ENCODE data around the gene GRK2. TPM values are rescaled to one million over a fixed set of nuclear protein-coding genes. Genes with fewer than 3 reads are reported as not detected.
A peak's percentile ranks its signal among the peaks of the same experiment; 100 is the strongest.

Gene GRK2
- total and polyA plus RNA-seq, 2 of the 13 experiments (the other 11 are each of a cell fraction or from before 2014, with no cell fraction given): 31.3 to 42.4 TPM

DNA sequence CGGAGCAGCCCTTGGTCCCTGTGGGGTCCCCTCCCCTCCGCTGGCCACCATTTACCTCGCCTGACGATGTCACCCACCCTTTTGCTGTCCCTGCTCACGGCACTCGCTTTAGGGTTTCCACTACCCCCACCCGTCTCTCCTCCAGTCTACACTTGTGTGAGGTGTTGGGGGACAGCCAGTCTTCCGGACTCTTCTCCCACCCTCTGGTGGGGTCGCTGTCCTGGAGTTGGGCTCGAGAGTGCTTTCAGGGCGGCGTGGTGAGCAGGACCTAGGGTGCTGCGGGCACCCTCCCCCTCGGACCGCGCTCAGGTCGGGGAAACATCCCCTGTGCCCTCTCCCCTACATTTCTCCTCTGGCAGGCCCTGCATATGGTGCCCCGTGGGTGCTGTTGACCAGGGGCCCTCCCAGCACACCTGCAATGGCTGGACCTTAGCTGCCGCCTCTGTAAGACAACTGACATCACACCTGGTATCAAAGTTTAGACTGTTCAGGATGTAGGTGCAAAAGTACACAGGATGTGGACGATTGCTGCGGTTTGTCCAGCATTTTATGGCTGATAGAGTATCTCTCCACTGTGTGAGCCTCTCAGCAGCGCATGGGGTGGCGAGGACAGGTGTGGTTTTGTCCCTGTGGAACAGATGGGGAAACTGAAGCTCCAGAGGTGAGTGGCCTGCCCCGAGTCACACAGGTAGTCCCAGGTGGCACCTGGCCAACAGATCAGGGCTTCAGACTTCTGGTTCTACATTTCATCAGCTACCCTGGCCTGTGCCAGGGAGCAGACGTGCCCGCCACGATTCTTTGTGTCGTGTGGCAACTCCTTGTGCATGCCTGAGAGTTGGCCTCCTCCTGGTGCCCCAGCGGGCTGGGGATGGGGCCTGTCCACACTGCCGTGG is 1.2 kb downstream of the GRK2 start (continued):
- TF ChIP-seq BCL3 (CRISPR knock-in tag; IDR thresholded peaks at IDR 0.05): peak; percentile 67
- TF ChIP-seq PITX1 (CRISPR knock-in tag; IDR thresholded peaks at IDR 0.05): 0 out of 2 replicates have a peak, but pooled peaks have one; percentile 17
- TF ChIP-seq KLF15 (CRISPR knock-in tag; IDR thresholded peaks at IDR 0.05; ENCODE audit: borderline replicate concordance): no peak
- no peak; the same call in 1 of the 2 replicates for TF ChIP-seq ZNF563 (CRISPR knock-in tag; IDR thresholded peaks at IDR 0.05)
- no peak for TF ChIP-seq CREB3 (CRISPR knock-in tag; IDR thresholded peaks at IDR 0.05)
- 0 out of 2 replicates have a peak, but pooled peaks have one; percentile 23 for TF ChIP-seq SAFB2 (CRISPR knock-in tag; IDR thresholded peaks at IDR 0.05; ENCODE audit: borderline replicate concordance, low read depth)
- TF ChIP-seq FLYWCH1 (CRISPR knock-in tag; IDR thresholded peaks at IDR 0.05): no peak
- TF ChIP-seq ZNF790 (CRISPR knock-in tag; IDR thresholded peaks at IDR 0.05; ENCODE audit: borderline replicate concordance): no peak
- TF ChIP-seq HNRNPL (IDR thresholded peaks at IDR 0.05; ENCODE audit: low read depth, low read length): no peak
- TF ChIP-seq, protein P1, sequence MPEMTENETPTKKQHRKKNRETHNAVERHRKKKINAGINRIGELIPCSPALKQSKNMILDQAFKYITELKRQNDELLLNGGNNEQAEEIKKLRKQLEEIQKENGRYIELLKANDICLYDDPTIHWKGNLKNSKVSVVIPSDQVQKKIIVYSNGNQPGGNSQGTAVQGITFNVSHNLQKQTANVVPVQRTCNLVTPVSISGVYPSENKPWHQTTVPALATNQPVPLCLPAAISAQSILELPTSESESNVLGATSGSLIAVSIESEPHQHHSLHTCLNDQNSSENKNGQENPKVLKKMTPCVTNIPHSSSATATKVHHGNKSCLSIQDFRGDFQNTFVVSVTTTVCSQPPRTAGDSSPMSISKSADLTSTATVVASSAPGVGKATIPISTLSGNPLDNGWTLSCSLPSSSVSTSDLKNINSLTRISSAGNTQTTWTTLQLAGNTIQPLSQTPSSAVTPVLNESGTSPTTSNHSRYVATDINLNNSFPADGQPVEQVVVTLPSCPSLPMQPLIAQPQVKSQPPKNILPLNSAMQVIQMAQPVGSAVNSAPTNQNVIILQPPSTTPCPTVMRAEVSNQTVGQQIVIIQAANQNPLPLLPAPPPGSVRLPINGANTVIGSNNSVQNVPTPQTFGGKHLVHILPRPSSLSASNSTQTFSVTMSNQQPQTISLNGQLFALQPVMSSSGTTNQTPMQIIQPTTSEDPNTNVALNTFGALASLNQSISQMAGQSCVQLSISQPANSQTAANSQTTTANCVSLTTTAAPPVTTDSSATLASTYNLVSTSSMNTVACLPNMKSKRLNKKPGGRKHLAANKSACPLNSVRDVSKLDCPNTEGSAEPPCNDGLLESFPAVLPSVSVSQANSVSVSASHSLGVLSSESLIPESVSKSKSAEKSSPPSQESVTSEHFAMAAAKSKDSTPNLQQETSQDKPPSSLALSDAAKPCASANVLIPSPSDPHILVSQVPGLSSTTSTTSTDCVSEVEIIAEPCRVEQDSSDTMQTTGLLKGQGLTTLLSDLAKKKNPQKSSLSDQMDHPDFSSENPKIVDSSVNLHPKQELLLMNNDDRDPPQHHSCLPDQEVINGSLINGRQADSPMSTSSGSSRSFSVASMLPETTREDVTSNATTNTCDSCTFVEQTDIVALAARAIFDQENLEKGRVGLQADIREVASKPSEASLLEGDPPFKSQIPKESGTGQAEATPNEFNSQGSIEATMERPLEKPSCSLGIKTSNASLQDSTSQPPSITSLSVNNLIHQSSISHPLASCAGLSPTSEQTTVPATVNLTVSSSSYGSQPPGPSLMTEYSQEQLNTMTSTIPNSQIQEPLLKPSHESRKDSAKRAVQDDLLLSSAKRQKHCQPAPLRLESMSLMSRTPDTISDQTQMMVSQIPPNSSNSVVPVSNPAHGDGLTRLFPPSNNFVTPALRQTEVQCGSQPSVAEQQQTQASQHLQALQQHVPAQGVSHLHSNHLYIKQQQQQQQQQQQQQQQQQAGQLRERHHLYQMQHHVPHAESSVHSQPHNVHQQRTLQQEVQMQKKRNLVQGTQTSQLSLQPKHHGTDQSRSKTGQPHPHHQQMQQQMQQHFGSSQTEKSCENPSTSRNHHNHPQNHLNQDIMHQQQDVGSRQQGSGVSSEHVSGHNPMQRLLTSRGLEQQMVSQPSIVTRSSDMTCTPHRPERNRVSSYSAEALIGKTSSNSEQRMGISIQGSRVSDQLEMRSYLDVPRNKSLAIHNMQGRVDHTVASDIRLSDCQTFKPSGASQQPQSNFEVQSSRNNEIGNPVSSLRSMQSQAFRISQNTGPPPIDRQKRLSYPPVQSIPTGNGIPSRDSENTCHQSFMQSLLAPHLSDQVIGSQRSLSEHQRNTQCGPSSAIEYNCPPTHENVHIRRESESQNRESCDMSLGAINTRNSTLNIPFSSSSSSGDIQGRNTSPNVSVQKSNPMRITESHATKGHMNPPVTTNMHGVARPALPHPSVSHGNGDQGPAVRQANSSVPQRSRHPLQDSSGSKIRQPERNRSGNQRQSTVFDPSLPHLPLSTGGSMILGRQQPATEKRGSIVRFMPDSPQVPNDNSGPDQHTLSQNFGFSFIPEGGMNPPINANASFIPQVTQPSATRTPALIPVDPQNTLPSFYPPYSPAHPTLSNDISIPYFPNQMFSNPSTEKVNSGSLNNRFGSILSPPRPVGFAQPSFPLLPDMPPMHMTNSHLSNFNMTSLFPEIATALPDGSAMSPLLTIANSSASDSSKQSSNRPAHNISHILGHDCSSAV (CRISPR knock-in tag; IDR thresholded peaks at IDR 0.05; ENCODE audit: borderline replicate concordance): no peak
- TF ChIP-seq TEAD3 (CRISPR knock-in tag; optimal IDR thresholded peaks at IDR 0.05; ENCODE audit: borderline replicate concordance): peak; percentile 37
- TF ChIP-seq, protein P2, sequence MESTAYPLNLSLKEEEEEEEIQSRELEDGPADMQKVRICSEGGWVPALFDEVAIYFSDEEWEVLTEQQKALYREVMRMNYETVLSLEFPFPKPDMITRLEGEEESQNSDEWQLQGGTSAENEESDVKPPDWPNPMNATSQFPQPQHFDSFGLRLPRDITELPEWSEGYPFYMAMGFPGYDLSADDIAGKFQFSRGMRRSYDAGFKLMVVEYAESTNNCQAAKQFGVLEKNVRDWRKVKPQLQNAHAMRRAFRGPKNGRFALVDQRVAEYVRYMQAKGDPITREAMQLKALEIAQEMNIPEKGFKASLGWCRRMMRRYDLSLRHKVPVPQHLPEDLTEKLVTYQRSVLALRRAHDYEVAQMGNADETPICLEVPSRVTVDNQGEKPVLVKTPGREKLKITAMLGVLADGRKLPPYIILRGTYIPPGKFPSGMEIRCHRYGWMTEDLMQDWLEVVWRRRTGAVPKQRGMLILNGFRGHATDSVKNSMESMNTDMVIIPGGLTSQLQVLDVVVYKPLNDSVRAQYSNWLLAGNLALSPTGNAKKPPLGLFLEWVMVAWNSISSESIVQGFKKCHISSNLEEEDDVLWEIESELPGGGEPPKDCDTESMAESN (CRISPR knock-in tag; conservative IDR thresholded peaks at IDR 0.05): no peak
- peak; percentile 75; the same call in 1 of the 2 replicates for TF ChIP-seq MED1 (CRISPR knock-in tag; IDR thresholded peaks at IDR 0.05)
- TF ChIP-seq MAF1 (CRISPR knock-in tag; IDR thresholded peaks at IDR 0.05; ENCODE audit: borderline replicate concordance): no peak
- peak; percentile 94 for TF ChIP-seq ETV5 (CRISPR knock-in tag; IDR thresholded peaks at IDR 0.05; ENCODE audit: borderline replicate concordance)
- no peak for TF ChIP-seq FOSL1 (CRISPR knock-in tag; IDR thresholded peaks at IDR 0.05; ENCODE audit: borderline replicate concordance)

Data from HepG2 (cell line).